Heart left ventricle (tissue), 13 donors: ENCODE results near the gene SDR42E2.

ENCODE experiments used
- CTCF ChIP-seq, 12 donors: fragments of 200-600 bp; sonication (generic) in 4 of 12; IDR thresholded peaks; one replicate each; pipeline versions ENCODE4 v1.5.0 to v1.8.0; 2018 to 2022; ENCODE audit warnings: antibody characterized with exemption in 12 of 12, mild to moderate bottlenecking in 5 of 12
- POLR2A ChIP-seq, 2 donors: fragments of 450-650 bp; IDR thresholded peaks; one replicate each; pipeline ENCODE4 v1.6.1; 2017; ENCODE audit warnings: antibody characterized with exemption in 2 of 2, mild to moderate bottlenecking in 2 of 2, moderate library complexity in 2 of 2
- donor health status: ischemic (EF 13 %, LVEDD 7.1; RV severe dilation, severe dysfunction).
- donor health status: DM: no; HTN: yes; CAD: no.
- donor health status: DM: no; HTN: no; CAD: no.
- donor health status: ischemic (EF 25% LVEDD 6.9; RV normal size, moderate dysfunction).
- donor health status: ischemic (EF 25% LVEDD 5.7; RV mildly dilated, moderate dysfunction).
- donor health status: ischemic (EF 35%, LVEDD 5.7; RV mildly dilated, moderate dysfunction).
- donor health status: nonischemic (EF 11% LVEDD 7.7; RV severe dilation, severe dysfunction).
- donor health status: DM: yes; HTN: yes; CAD: no.
- donor health status: PGD.
- donor health status: ischemic (EF 29% LVEDD 5.4; RV normal size, mild dysfunction).
- donor health status: nonischemic (EF 23%, LVEDD 6.1; RV moderate dilation, normal function).

- TF ChIP-seq CTCF (IDR thresholded peaks at IDR 0.05) (peak in 1 of 12 donors; percentile 8), POLR2A (IDR thresholded peaks at IDR 0.05) (peak in 1 of 2 donors; percentile 94)
Measured at GRCh38 chr16:22190081-22190775, 27.9 kb downstream of the SDR42E2 start.
